Tibial nerve (tissue), 4 donors: ENCODE results near the gene IKBKE. TPM values are rescaled to one million over a fixed set of nuclear protein-coding genes. Genes with fewer than 3 reads are reported as not detected.

Experiments used
- DNase-seq, 2 donors: peaks; one replicate each; pipeline ENCODE4 v3.0.0-alpha.2; 2019; ENCODE audit warnings: low spot score in 2 of 2
- H3K27ac ChIP-seq, 4 donors: fragments of 200-600 bp; sonication (generic) in 3 of 4; one replicate each; pipeline ENCODE4 v1.5.1; 2017 to 2019; ENCODE audit warnings: mild to moderate bottlenecking in 1 of 4
- H3K27me3 ChIP-seq, 2 donors: fragments of 200-600 bp; sonication (generic) in 1 of 2; one replicate each; pipeline versions ENCODE4 v1.5.1 to v1.6.0; 2017 to 2019
- H3K36me3 ChIP-seq, 3 donors: fragments of 200-600 bp; sonication (generic); one replicate each; pipeline ENCODE4 v1.5.1; 2018 to 2019
- H3K4me1 ChIP-seq, 4 donors: fragments of 200-600 bp; sonication (generic) in 3 of 4; one replicate each; pipeline ENCODE4 v1.5.1; 2017 to 2019
- H3K4me3 ChIP-seq, 4 donors: fragments of 200-600 bp; sonication (generic) in 3 of 4; one replicate each; pipeline ENCODE4 v1.5.1; 2017 to 2019; ENCODE audit warnings: mild to moderate bottlenecking in 1 of 4, moderate library complexity in 1 of 4
- H3K9me3 ChIP-seq, 4 donors: fragments of 200-600 bp; sonication (generic) in 3 of 4; one replicate each; pipeline ENCODE4 v1.5.1; 2017 to 2019
- CTCF ChIP-seq, 5 experiments: fragments of 200-600 bp in 3 of 5; fragments of 450-650 bp in 2 of 5; sonication (generic) in 3 of 5; IDR thresholded peaks; one replicate each; pipeline ENCODE4 v1.5.1; 2016 to 2019; ENCODE audit warnings: antibody characterized with exemption in 5 of 5, mild to moderate bottlenecking in 3 of 5, moderate library complexity in 2 of 5
- EP300 ChIP-seq, 2 donors: sonication (generic); formaldehyde crosslinking; IDR thresholded peaks; one replicate each; pipeline ENCODE4 v1.6.1; 2017; ENCODE audit warnings: antibody characterized with exemption in 2 of 2, mild to moderate bottlenecking in 1 of 2
- POLR2A ChIP-seq, 2 donors: fragments of 450-650 bp; IDR thresholded peaks; one replicate each; pipeline ENCODE4 v1.6.1; 2017; ENCODE audit warnings: antibody characterized with exemption in 2 of 2, mild to moderate bottlenecking in 2 of 2, moderate library complexity in 2 of 2
- WGBS, 2 donors: methylation state at CpG; one replicate each; pipeline ENCODE4 v1.1.5; 2018; 5-methylcytosine and 5-hydroxymethylcytosine counted together
- total RNA-seq, 4 donors: library from RNA; depleted of rRNA; stranded (reverse); fragments of >200 nt; gene quantifications; one replicate each; pipeline ENCODE4 v1.1.0, GENCODE V29; 2016

Gene IKBKE
- total RNA-seq, 4 donors from 2014 or later = 1.5 to 18.0 (median 3.7) TPM

- Histone ChIP-seq H3K4me3 (no peak overlapping the region), H3K36me3 (no peaks in the 10 kb centered on the region), H3K9me3 (no peaks in the 10 kb centered on the region), H3K27ac (peak overlapping the region in 2 of 4 donors; percentile 43 to 82), H3K27me3 (peaks cover 0 to 24% of the 10 kb centered on the region in 2 donors), H3K4me1 (peaks cover 0 to 81% (median 16%) of the 10 kb centered on the region in 4 donors)
- DNase-seq = no peak
- 74 to 89% methylated on average over 5 of the region's 5 CpGs for WGBS, 2 donors
- TF ChIP-seq EP300 (IDR thresholded peaks at IDR 0.05) = no peak
These were observed 40.1 kb downstream of the IKBKE start for GRCh38 chr1:206510371-206510770.

- WGBS, 2 donors = 61 to 74% methylated on average over 14 of the region's 14 CpGs
- Histone ChIP-seq H3K4me1 (peaks cover 0 to 73% (median 16%) of the 10 kb centered on the region in 4 donors), H3K36me3 (no peaks in the 10 kb centered on the region), H3K4me3 (no peak overlapping the region), H3K27me3 (peaks cover 0 to 20% of the 10 kb centered on the region in 2 donors), H3K9me3 (no peaks in the 10 kb centered on the region), H3K27ac (peak overlapping the region; percentile 25 to 82 (median 62))
- peak in 1 of 2 donors; percentile 9 for DNase-seq
- no peak for TF ChIP-seq EP300 (IDR thresholded peaks at IDR 0.05)
- no peak for TF ChIP-seq CTCF (IDR thresholded peaks at IDR 0.05)
- TF ChIP-seq POLR2A (IDR thresholded peaks at IDR 0.05) = no peak
These were observed 41.2 kb downstream of the IKBKE start for GRCh38 chr1:206511362-206512057.

GRCh38 chr1:206512058-206512850, 42.0 kb downstream of the IKBKE start:
- Histone ChIP-seq H3K4me3 (no peak overlapping the region), H3K4me1 (peaks cover 0 to 69% (median 16%) of the 10 kb centered on the region in 4 donors), H3K27ac (peak overlapping the region; percentile 37 to 82 (median 62)), H3K9me3 (no peaks in the 10 kb centered on the region), H3K36me3 (no peaks in the 10 kb centered on the region), H3K27me3 (peaks cover 0 to 13% of the 10 kb centered on the region in 2 donors)
- TF ChIP-seq CTCF (IDR thresholded peaks at IDR 0.05) (no peak), EP300 (IDR thresholded peaks at IDR 0.05) (no peak), POLR2A (IDR thresholded peaks at IDR 0.05) (no peak)
- peak in 1 of 2 donors; percentile 9 for DNase-seq
- WGBS, 2 donors = 47 to 49% methylated on average over 14 of the region's 14 CpGs

- Histone ChIP-seq H3K4me1 (peaks cover 0 to 69% (median 15%) of the 10 kb centered on the region in 4 donors), H3K4me3 (no peak overlapping the region), H3K27me3 (peaks cover 0 to 9% of the 10 kb centered on the region in 2 donors), H3K36me3 (no peaks in the 10 kb centered on the region), H3K27ac (peak overlapping the region; percentile 32 to 82 (median 56)), H3K9me3 (no peaks in the 10 kb centered on the region)
- no peak for DNase-seq
- WGBS, 2 donors = 82 to 90% methylated on average over 4 of the region's 4 CpGs
- TF ChIP-seq CTCF (IDR thresholded peaks at IDR 0.05) (no peak), EP300 (IDR thresholded peaks at IDR 0.05) (no peak), POLR2A (IDR thresholded peaks at IDR 0.05) (no peak)
These were observed 42.5 kb downstream of the IKBKE start for GRCh38 chr1:206512851-206513180.

GRCh38 chr1:206513312-206514111, 43.2 kb downstream of the IKBKE start:
- TF ChIP-seq POLR2A (IDR thresholded peaks at IDR 0.05) (no peak), EP300 (IDR thresholded peaks at IDR 0.05) (peak in 1 of 2 donors; percentile 79)
- H3K9me3 ChIP-seq = no peaks in the 10 kb centered on the region
- H3K27me3 ChIP-seq = peaks cover 0 to 2% of the 10 kb centered on the region in 2 donors
- H3K27ac ChIP-seq = peak overlapping the region in 3 of 4 donors; percentile 62 to 82 (median 78)
- no peaks in the 10 kb centered on the region for H3K36me3 ChIP-seq
- H3K4me3 ChIP-seq = no peak overlapping the region
- WGBS, 2 donors = 50 to 59% methylated on average over 11 of the region's 11 CpGs
- peak; percentile 72 to 86 for DNase-seq
- peaks cover 0 to 62% (median 11%) of the 10 kb centered on the region in 4 donors for H3K4me1 ChIP-seq
